ENCODE results near the gene MYRF.

MYRF gene

DNA sequence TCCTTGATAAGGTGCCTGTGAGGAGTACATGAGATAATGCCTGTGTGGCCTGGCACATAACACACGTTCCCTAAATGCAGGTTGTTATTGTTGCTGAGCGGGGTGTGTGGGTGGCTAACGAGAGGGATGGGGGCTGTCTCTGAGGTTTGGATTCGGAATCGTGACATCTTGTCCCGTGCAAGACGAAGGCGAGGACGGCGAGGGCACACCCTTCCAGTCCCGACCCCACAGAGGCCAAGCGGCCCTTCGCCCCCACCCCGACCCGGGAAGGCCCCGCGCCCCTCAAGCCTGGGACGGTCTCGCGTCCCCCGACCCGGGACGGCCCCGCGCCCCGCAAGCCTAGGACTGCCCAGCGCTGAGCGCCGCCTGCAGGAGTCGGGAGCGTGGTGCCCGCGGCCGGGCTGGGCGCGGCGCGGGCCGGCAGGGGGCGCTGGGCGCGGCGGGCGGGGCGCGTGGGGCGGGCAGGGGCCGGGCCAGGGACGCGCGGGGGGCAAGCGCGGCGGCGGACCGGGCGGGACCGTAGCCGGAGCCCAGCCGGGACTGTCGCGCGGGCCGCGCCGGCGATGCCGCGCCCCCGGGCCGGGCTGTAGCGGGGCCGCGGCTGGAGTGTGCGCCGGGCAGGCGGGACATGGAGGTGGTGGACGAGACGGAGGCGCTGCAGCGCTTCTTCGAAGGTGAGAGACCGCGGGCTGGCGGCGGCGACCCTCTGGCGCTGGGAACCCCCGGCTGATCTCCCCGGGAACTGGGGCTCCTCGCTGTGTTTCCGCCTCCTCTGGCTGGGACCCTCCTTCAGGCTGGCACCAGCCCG is at the start of gene MYRF:
Gene MYRF, plus strand, starts transcription at position 520 of the 808 bp plus-strand sequence. Its CDS starts 109 bp downstream, at position 629.
- peak; percentile 70 for DNase-seq (ENCODE audit: low spot score)

DNA sequence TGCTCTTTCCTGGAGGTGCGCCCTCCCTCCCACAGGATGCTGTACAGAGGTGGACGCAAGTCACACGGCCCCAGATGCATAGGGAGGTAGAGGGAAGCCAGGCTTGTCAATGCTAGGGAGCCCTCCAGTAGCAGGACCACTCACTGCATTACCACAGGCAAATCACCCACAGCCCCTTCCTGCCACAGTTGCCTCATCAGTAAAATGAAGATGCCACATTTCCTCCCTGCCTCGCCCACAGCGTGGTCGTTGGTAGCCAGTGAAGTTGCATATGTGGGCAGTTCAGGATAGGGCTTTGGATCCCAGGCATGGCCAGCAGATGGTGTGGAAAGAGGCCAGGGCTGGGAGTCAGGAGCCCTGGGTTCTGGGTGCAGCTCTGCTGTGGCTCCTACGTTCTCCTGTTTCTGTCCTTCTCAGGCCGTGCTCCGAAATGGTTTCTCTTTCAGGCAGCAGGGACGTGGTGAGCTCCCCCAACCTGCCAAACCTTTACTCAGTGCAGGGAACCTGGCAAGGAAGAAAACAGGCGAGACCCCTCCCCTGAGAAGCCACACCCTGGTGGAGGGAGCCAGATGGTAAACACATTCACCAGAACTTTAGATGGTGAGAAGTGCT is 49.6 kb upstream of the MYRF start:
- no peak for DNase-seq (ENCODE audit: low spot score)

DNA sequence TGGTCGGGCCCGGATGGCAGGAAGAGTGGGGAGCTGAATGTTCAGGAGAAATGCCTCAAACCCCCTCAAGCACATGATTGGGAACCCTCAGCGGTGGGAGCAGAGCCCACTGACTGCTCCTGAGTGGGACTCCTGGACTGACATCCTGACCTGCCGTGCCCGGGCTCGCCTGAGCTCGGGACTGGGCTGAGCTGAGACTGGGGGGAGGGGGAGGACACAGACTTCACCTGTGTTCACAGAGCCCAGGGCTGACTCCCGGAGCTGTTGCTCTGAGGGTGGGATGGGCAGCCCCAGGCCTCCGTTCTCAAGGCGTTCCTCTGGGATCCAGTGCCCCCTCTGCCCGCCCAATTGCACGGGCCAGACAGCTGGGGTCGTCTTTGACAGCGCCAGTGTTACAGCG is 47.6 kb upstream of the MYRF start:
- no peak for DNase-seq (ENCODE audit: low spot score)

DNA sequence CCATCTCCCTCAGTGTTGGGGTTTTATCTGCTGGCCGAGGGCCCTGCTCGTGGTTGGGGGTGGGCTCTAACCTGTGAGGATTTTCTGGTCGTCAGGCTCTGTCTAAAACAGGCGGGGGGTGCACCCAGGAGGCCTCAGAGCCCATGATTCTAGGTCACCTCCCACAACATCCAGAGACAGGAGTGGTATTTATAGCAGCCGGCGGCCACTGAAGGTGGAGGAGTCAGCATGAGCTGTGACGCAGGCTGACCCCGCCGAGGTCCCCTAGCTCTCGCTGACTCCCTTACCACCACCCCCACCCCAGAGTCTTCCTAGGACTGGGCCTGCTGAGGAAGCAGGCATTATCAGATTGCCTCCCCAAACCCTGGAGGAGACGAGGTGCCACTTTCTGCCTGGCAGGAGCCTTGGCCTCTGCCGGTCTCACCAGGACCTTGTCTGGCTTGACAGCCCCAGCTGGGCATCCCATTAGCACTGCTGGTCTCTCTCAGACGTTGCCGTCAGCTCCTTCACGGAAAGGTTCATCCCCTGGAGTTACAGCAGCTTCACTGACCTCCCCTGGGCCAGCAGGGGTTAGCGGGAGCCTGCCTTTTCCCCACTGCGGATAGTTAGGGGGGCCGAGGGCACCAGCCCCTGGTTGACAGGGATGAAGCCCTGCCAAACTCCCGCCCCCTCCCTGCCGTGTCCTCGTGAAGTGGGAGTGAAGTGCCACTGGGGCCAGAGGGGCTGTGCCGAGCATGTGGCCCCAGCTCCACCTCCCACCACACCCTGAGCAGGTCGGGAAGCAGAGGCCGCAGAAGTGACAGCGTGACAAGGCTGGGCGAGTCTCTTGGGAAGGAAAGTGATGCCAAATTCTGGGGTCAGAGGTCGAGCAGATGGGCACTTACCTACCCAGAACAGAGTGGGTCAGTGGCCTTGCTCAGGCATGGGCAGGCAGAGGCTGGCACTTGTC is 45.7 kb upstream of the MYRF start:
- DNase-seq (ENCODE audit: low spot score), result no peak

DNA sequence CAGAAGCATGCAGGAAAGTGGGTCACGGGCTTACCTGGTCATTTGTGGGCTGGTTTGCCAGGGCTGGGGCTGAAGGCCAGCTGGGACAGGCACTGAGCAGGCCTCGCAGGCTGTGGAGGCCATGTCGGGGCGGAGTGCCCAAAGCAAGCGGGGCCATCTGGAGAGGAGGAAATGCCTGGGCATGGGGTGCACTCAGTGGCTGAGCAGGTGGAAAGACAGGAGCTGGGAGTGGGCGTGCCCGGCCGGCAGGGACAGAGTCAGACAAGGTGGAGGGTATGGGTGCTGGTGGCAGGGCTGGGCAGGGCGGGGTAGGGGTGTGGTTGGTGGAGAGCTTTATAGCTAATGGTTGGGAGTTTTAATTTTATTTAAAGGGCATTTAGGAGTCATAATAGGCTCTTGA is 44.9 kb upstream of the MYRF start:
- DNase-seq (ENCODE audit: low spot score), result no peak

DNA sequence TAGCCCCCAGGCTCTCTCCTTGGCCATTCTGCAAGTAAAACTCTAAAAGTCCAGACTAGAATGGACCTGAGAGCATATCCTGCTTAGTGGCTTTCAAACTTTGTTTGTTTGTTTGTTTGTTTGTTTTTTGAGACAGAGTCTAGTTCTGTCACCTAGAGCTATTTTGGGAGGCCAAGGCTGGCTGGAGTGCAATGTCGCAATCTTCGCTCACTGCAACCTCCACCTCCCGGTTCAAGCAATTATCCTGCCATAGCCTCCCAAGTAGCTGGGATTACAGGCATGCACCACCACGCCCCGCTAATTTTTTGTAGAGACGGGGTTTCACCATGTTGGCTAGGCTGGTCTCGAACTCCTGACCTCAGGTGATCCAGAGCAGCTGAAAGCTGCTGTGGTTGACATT is 43.3 kb upstream of the MYRF start:
- DNase-seq (ENCODE audit: low spot score), result no peak

DNA sequence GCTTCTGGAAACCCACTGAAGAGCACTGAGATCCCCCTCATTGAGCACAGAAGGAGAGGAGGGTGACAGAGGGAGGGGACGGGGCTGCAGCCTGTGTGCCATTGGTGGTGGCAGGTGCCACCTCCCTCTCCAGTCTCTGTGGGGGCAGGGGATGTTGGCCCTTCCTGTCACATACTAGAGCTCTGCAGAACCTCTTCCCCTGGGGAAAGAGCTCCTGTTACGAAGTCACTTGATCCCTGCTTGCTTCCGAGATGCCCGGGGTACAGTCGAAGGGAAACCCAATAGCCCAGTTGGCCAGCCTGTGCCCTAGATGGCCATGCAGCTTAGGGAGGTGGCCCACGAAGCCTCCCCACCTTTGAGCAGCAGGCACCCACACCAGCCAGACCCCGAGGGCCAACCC is 42.9 kb upstream of the MYRF start:
- no peak for DNase-seq (ENCODE audit: low spot score)

DNA sequence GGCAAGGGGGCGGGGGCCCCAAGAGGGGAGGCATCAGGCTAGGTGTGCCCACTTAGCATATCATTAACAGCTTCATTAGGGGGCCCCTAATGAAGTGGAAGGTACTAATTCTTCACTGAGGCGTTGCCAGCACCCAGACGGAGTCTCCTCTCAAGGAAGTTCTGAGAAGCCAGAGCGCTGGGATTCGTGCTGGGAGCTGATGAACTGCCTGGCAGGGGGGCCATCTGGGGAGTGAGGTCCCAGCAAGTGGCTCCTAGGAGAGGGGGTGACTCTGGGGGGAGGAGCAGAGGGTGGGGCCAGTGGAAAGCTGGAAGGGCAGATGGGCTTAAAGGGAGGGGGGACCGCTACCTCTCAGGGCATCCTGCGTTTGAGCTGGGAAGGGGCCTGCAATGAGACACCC is 42.4 kb upstream of the MYRF start:
- no peak for DNase-seq (ENCODE audit: low spot score)

DNA sequence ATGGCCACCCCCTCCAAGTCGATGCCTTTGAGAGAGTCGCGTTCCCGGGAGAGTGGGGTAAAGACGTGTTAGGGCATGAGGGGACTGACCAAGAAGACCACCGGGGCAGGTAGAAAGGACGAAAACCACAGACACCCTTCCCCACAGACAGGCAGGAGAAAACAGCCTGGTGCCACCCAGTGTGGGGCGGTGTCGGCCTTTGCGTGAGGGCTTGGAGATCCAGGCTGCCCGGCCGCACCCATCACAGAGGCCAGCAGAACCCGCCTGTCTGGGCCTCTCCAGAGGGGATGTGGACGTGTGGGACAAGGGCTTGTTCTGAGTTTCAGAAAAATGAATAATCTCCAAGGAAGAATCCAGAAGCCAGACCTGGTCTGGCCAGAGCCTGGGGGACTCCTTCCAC is 41.4 kb upstream of the MYRF start:
- no peak for DNase-seq (ENCODE audit: low spot score)

DNA sequence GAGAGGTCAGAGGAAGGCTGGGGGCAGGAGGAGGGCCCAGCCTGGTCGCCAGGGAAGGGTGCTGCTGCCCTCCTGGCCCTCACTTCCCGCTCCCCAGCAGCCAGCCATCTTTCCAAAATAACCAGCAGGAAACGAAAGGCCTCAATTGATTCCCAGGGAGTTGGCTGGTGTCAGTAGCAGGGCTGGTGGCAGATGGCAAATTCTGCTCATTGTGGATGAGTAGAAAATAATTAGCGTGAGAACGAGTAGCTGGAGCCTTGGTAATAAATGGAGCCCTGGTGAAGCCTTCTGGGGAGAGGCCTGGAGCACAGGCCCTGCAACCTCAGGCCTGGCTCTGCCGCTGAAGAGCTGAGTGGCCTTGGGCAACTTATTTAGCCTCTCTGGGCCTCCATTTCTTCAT is 40.9 kb upstream of the MYRF start:
- DNase-seq (ENCODE audit: low spot score), result no peak

DNA sequence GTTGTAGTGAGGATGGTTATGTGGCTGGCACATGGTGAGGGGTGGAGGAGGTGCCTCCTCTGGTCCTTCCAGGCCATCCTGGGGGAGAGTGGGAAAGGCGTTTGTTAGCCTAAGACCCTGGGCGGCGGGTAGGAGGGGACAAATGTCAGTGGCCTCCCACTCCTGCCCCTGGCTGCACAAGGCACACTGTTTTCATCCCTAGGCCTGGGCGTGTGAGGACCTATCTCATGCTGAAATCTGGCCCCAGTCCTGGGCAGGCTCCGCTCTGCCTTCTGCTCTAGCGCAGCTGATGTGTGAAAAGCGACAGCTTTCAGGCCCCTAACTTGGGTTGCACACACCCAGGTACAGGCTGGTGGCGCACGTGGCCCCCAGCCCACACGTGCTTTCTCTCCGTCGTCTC is 40.1 kb upstream of the MYRF start:
- DNase-seq (ENCODE audit: low spot score), result no peak

DNA sequence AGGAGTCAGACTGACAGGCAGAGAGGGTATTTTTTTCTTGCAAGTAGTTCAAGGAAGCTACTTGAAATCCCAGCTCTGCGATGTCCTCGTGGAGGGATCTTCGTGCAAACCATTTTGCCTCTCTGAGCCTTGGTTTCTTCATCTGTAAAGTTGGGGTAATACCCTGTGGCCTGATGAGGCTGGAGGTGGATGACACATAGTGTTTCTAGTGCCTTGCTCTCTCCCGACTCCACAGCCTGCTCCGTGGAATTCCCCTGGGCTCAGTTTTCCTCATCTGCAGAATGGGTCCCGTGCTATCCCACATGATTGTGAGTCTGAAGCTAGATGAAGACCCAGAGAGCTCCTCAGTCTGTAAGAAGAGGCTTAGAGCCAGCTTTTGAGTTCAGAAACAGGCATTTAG is 39.6 kb upstream of the MYRF start:
- DNase-seq (ENCODE audit: low spot score), result no peak

DNA sequence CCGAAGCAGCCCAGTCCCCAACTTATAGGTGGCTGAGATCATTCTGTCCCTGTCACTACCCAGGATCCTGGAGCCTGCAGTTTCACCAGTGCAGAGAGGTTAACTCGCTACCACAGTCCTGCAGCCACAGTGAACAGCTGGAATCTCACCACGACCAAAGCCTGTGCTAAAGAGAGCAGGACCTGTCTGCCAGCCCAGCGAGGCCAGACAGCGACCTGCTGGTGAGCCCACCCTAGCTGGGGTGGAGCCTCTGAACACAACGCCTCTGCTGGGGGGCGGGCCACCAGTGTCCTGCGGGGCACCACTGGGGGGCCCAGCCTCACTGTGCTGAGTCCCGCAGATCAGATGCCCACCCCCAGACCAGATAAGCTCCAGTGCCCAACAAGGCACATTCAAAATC is 39.0 kb upstream of the MYRF start:
- no peak for DNase-seq (ENCODE audit: low spot score)

DNA sequence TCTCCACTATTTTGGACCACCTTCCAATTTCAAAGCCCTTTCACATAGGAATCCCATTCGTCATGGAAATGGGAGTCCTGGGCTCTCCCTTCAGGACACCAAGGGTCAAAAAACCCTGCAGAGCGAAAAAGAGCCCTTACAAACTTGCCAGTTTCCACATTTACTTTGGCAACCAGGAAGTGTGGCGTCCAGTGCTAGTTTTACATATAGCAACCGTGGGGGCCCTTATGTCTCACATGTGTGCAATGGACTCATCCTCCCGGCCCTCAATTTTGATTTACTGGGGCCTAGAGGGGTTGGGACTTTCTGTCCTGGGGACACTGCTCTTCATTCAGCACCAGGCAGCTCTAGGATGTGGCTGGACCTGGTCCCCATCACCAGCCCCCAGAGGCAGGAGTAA is 38.5 kb upstream of the MYRF start:
- no peak for DNase-seq (ENCODE audit: low spot score)

DNA sequence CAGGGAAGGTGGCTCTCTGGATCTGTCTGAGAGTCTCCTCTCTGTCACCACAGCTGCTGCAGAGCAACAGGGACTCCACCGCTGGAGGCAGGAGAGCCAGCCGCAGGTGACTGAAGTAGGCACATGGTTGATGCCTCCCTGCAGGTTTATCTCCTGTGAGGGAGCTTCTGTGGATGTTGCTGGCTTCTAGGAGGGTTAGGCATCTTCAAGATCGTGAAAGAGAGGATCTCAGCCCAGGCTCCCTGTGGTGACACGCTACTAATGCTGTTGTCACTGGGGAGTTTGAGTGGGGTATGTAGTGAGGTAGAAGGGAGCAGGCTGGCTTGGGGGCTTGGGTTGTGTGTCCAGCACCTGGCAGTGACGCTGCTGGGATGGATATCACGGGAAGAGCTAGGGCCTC is 38.1 kb upstream of the MYRF start:
- no peak for DNase-seq (ENCODE audit: low spot score)

DNA sequence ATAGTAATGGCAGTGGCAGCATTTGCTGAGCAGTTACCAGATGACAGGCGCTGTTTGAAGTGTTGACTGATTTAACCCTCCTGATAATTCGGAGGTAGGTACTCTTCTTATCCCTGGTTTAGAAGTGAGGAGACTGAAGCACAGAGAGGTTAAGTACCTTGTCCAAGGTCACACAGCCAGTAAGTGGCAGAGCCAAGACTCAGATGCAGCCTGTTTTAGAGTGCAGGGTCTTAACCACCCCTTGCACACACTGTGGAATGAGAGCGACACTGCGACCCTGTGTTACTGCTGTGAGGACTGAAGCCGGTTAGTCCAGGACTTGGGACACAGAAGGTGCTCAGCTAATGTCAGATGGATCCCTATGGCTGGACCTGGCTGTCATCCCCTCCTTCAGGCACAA is 37.5 kb upstream of the MYRF start:
- no peak for DNase-seq (ENCODE audit: low spot score)

DNA sequence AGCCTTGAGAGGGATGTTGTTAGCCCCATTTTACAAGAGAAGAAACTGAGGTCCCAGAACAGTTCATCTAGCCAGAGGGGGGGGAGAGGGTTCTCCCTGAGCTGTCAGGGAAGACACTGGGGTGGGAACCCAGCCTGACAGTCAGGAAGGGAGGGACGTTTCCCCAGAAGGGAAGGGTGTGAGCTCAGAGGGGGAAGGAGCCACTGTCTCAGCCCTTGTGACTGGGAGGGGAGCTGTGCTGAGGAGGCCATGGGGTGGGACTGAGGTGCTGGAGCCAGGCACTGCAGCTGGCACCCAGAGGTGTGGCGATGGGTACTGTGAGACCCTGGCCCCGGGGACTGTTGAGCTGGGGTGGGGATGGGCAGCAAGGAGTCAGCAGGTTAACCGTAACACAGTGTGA is 36.6 kb upstream of the MYRF start:
- no peak for DNase-seq (ENCODE audit: low spot score)

DNA sequence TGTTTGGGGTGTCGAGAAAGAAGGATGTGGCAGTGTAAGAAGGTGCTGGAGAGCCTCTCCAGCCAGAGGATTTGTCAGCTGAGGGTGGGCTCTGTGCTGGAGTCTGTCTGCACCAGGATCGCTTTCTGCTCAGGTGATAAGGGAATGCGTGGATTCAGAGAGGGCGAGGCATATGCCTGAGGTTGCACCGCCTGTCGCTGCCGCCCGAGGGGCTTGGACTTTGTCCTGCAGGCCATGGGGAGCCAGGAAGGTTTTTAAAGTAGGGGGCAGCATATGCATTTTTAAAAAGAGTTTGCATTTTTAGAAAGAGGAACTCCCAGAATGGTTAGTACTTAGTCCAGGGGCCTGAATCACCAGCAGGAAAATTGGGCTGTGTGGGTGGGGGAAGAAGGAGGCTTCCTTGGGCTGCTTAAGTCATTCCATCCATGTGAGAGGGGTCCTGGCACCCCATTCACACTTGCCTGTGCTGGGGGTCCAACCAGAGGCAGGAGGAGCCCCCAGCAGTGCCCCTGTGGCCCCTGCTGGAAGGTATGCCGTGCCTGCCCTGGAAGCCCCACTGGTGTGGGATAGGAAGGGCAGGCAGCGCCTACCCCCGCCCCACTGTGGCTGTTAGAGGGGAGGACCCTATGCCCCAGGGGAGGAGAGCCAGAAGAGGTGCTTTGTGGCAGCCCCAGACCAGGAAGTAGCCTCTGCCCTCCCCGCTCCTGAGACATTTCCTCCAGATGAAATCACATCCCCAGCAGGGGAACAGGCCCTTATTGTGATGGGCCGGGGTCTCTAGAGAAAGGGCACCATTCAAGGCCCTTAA is 35.8 kb upstream of the MYRF start:
- no peak for DNase-seq (ENCODE audit: low spot score)

DNA sequence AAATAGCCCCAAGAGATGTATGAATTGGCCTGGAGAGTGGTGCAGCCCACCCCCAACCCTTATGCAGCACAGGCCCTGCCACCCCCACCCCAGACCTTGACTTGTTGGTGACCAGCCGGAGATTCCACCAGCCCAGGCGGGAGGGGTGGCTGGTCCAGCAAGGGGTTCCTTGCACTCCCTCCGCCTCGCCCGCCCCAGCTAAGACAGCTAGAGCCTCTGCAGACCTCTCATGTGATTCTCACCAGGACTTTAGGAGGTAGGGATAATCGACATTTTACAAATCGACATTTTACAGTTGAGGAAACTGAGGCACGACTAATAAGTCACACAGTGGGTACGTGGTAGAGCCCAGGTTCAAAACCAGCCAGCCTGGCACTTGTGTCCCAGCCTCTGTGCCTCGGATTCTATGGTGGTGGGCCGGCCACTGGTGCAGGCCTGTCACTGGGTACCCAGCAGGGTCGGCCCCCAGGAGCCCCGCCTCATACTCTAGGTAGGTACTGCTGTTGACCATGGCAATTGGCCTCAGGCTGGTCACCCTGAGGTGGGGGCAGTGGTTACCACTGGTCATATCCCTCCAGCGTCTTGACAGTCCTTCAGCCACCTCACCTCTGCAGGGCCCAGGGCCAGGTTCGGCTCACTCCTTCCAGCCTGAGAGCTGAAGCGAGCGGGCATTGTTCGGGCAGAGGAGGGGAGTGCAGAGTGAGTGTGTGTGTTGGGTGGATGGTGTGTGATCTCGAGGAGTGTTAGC is 35.0 kb upstream of the MYRF start:
- no peak for DNase-seq (ENCODE audit: low spot score)

DNA sequence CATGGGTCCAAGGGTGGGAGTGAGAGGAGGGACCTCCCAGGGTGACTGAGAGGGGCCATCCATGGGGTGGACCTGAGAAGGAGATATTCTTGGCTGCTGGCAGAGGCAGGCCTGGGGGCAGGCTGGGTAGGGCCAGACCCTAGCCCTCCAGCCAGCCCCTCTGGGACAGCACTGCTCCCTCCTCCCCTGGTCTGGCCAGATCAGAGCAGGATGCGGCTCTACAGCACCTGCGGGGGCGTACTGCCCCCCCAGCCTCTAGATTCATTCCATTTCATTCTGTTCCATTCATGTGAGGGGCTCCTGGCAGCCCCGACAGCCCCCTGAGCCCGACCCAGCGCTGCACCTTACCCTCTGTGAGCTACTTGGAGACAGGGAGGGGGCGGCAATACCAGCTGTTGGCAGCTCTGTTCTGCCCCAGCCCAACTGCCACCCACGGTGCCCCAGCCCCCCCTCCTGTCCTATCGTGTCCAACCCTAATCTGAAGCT is 34.3 kb upstream of the MYRF start:
- no peak for DNase-seq (ENCODE audit: low spot score)

Measured in putamen (tissue), 1 donor.